PC-3 (cell line): ENCODE results near the gene IFIT3. TPM values are rescaled to one million over a fixed set of nuclear protein-coding genes. Genes with fewer than 3 reads are reported as not detected.
A peak's percentile ranks its signal among the peaks of the same experiment; 100 is the strongest.

Source experiments
- ATAC-seq: fragments of 200-7000 bp; cut with Tn5 transposase; 2 replicates; pipeline ENCODE4 v1.9.1; 2020; ENCODE audit warnings: mild to moderate bottlenecking, moderate library complexity
- BruUV-seq: library from RNA; stranded (reverse); fragments of 400-500 nt; replicated peaks from 2 replicates; lab custom pipeline; 2021; lab: Mats Ljungman, UMichigan
- CTCF ChIA-PET: fragments of 300-600 bp; sonication (Branson Sonifier 250); formaldehyde crosslinking; loops from one replicate; lab custom pipeline; 2022; ENCODE audit warnings: antibody characterized with exemption; lab: Charles Lee
- POLR2A ChIA-PET: fragments of 300-600 bp; sonication (Branson Sonifier 250); formaldehyde crosslinking; loops from one replicate; lab custom pipeline; 2022; ENCODE audit warnings: antibody characterized with exemption; ENCODE audit not compliant: unreplicated experiment; lab: Charles Lee
- DNase-seq: peaks from one replicate; pipeline ENCODE4 v3.0.0-alpha.2; 2015
- H2AFZ ChIP-seq: fragments of 300-600 bp; sonication (generic); 2 replicates; pipeline ENCODE4 v1.6.0; 2016; ENCODE audit warnings: antibody characterized with exemption, low read length
- H3F3A ChIP-seq: fragments of 300-600 bp; sonication (generic); one replicate; pipeline ENCODE4 v1.6.0; 2017; ENCODE audit warnings: antibody characterized with exemption, low read length, control low read depth, mild to moderate bottlenecking; ENCODE audit not compliant: unreplicated experiment
- H3K27ac ChIP-seq: fragments of 300-600 bp; sonication (generic); 2 replicates; pipeline ENCODE4 v1.5.1; 2016; ENCODE audit warnings: mild to moderate bottlenecking, low read length
- H3K27me3 ChIP-seq: fragments of 300-600 bp; sonication (generic); 2 replicates; pipeline ENCODE4 v1.6.1; 2016; ENCODE audit warnings: low read length, mixed read lengths
- H3K36me3 ChIP-seq: fragments of 300-600 bp; sonication (generic); 2 replicates; pipeline ENCODE4 v1.6.1; 2016; ENCODE audit warnings: low read depth, mixed run types, low read length, mixed read lengths
- H3K4me1 ChIP-seq: fragments of 300-600 bp; sonication (generic); 2 replicates; pipeline ENCODE4 v1.5.1; 2016; ENCODE audit warnings: low read length; ENCODE audit not compliant: insufficient read depth
- H3K4me2 ChIP-seq: fragments of 300-600 bp; sonication (generic); 2 replicates; pipeline ENCODE4 v1.6.0; 2016; ENCODE audit warnings: low read length
- H3K4me3 ChIP-seq: fragments of 300-600 bp; sonication (generic); 2 replicates; pipeline ENCODE4 v1.5.1; 2016; ENCODE audit warnings: mild to moderate bottlenecking, low read length, mixed read lengths
- H3K79me2 ChIP-seq: fragments of 300-600 bp; sonication (generic); 2 replicates; pipeline ENCODE4 v1.6.1; 2017; ENCODE audit warnings: low read length, mixed read lengths
- H3K9ac ChIP-seq: fragments of 300-600 bp; sonication (generic); 2 replicates; pipeline ENCODE4 v1.6.0; 2016; ENCODE audit warnings: mild to moderate bottlenecking, low read length
- H3K9me2 ChIP-seq: fragments of 300-600 bp; sonication (generic); replicated peaks from 2 replicates; pipeline ENCODE4 v1.6.1; 2016; ENCODE audit warnings: mixed run types, low read length, mixed read lengths
- H3K9me3 ChIP-seq: fragments of 300-600 bp; sonication (generic); 2 replicates; pipeline ENCODE4 v1.6.1; 2016; ENCODE audit warnings: low read length, mixed read lengths
- H4K20me1 ChIP-seq: fragments of 300-600 bp; sonication (generic); 2 replicates; pipeline ENCODE4 v1.6.1; 2016; ENCODE audit warnings: low read length, mixed read lengths
- EZH2 ChIP-seq: fragments of 300-600 bp; sonication (generic); IDR thresholded peaks from one replicate; pipeline ENCODE4 v1.6.1; 2017; ENCODE audit warnings: antibody characterized with exemption, mild to moderate bottlenecking, low read length; ENCODE audit not compliant: unreplicated experiment
- EZH2phosphoT487 ChIP-seq: fragments of 300-600 bp; sonication (generic); IDR thresholded peaks from 2 replicates; pipeline ENCODE4 v1.6.1; 2018; ENCODE audit warnings: mild to moderate bottlenecking, antibody characterized with exemption, low read length, borderline replicate concordance
- intact Hi-C: fragments of 100-400 bp; cut with micrococcal nuclease; formaldehyde crosslinking; loops from 2 replicates; pipeline ENCODE4 v1.9.0; 2023
- total RNA-seq: library from RNA; depleted of rRNA; stranded (reverse); fragments of >200 nt; gene quantifications from 2 replicates; pipeline ENCODE4 v1.2.3, GENCODE V29; 2014
- TF ChIP-seq, protein P1 (sequence below): fragments of 300-600 bp; sonication (generic); conservative IDR thresholded peaks from 2 replicates; pipeline ENCODE4 v1.5.1; 2017; ENCODE audit warnings: antibody characterized with exemption, low read depth, mild to moderate bottlenecking, low read length

The IFIT3 gene
- total RNA-seq, 1 experiment from 2014 or later, result 5.0 TPM

DNA sequence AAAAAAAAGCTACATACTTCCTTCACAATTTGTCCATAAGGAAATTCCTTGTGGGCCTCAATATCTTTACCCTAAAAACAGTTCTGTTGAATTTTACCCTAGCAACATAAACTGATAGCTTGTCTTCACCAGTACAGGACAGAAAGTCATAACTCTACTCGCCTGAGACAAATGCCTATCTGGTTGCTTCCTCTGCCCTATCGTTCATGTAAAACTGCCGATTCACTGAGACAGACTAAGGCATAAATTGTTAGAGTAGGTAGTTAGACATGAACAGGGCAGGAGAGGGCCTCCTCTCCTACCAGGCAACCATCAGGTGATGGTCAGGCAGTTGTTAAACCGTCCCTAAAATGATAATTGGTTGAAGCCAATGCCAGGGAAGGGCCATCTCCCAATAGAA, 25.0 kb downstream of the IFIT3 start:
- peaks cover 6% of the 10 kb centered on the region for H3F3A ChIP-seq
- H3K4me1 ChIP-seq, result peaks cover 40% of the 10 kb centered on the region
- H2AFZ ChIP-seq, result peak overlapping the region; percentile 78; the same call in 1 of the 2 replicates
- no TSS peak for BruUV-seq
- no peaks in the 10 kb centered on the region for H3K9me2 ChIP-seq
- no peaks in the 10 kb centered on the region for H3K79me2 ChIP-seq
- ChIA-PET POLR2A (interaction anchor here (0.6 to 1.1 kb wide), 2 partner anchors 22 to 51 kb away, joined by 13 to 15 read pairs; partner anchors contain the start of gene IFIT2), CTCF (no interaction called here)
- H3K27me3 ChIP-seq, result no peaks in the 10 kb centered on the region
- ATAC-seq, result no peak
- intact Hi-C loops, result loop anchor here (1.0 to 5.0 kb wide), 3 partner anchors 24 to 91 kb away; no protein-coding TSS in a partner anchor
- H3K4me3 ChIP-seq, result no peak overlapping the region
- TF ChIP-seq EZH2phosphoT487 (no peak), EZH2 (no peak)
- TF ChIP-seq, protein P1, sequence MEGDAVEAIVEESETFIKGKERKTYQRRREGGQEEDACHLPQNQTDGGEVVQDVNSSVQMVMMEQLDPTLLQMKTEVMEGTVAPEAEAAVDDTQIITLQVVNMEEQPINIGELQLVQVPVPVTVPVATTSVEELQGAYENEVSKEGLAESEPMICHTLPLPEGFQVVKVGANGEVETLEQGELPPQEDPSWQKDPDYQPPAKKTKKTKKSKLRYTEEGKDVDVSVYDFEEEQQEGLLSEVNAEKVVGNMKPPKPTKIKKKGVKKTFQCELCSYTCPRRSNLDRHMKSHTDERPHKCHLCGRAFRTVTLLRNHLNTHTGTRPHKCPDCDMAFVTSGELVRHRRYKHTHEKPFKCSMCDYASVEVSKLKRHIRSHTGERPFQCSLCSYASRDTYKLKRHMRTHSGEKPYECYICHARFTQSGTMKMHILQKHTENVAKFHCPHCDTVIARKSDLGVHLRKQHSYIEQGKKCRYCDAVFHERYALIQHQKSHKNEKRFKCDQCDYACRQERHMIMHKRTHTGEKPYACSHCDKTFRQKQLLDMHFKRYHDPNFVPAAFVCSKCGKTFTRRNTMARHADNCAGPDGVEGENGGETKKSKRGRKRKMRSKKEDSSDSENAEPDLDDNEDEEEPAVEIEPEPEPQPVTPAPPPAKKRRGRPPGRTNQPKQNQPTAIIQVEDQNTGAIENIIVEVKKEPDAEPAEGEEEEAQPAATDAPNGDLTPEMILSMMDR, result no peak
- H4K20me1 ChIP-seq, result no peaks in the 10 kb centered on the region
- peak overlapping the region; percentile 17; the same call in 1 of the 2 replicates for H3K9ac ChIP-seq
- no peaks in the 10 kb centered on the region for H3K36me3 ChIP-seq
- no peak for DNase-seq
- peak overlapping the region; percentile 87 for H3K27ac ChIP-seq
- no peaks in the 10 kb centered on the region for H3K9me3 ChIP-seq
- peak overlapping the region; percentile 62; the same call in 1 of the 2 replicates for H3K4me2 ChIP-seq

DNA sequence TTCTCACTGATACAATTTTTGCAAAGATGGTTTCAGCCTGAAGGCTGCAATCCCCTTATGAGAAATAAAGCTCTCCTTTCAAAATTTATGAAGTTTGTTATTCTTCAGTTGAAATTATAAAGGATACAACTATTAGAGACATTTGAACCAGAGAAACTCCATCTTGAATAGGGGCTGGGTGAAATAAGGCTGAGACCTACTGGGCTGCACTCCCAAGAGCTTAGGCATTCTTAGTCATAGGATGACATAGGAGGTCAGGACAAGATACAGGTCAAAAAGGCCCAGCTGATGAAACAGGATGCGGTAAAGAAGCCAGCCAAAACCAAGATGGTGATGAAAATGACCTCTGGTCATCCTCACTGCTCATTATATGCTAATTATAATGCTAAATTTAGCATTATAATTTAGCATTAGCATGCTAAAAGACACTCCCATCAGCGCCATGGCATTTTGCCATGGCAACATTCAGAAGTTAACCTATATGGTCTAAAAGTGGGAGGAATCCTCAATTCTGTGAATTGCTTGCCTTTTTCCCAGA, 27.7 kb downstream of the IFIT3 start:
- H3K9me2 ChIP-seq, result no peaks in the 10 kb centered on the region
- peaks cover 39% of the 10 kb centered on the region for H3K4me1 ChIP-seq
- H3K4me3 ChIP-seq, result no peak overlapping the region
- intact Hi-C loops, result no loop called here
- POLR2A ChIA-PET, result no interaction called here
- no peaks in the 10 kb centered on the region for H3K27me3 ChIP-seq
- peaks cover 6% of the 10 kb centered on the region for H3F3A ChIP-seq
- H3K36me3 ChIP-seq, result no peaks in the 10 kb centered on the region
- H3K9me3 ChIP-seq, result no peaks in the 10 kb centered on the region
- H3K9ac ChIP-seq, result no peak overlapping the region
- no peak for ATAC-seq
- H3K4me2 ChIP-seq, result no peak overlapping the region
- BruUV-seq, result no TSS peak
- CTCF ChIA-PET, result no interaction called here
- no peaks in the 10 kb centered on the region for H4K20me1 ChIP-seq
- H3K79me2 ChIP-seq, result no peaks in the 10 kb centered on the region
- H2AFZ ChIP-seq, result no peak overlapping the region
- H3K27ac ChIP-seq, result no peak overlapping the region
- peak; percentile 38 for DNase-seq
- TF ChIP-seq EZH2phosphoT487, result no peak
- TF ChIP-seq EZH2, result no peak
- TF ChIP-seq, protein P1, result no peak

DNA sequence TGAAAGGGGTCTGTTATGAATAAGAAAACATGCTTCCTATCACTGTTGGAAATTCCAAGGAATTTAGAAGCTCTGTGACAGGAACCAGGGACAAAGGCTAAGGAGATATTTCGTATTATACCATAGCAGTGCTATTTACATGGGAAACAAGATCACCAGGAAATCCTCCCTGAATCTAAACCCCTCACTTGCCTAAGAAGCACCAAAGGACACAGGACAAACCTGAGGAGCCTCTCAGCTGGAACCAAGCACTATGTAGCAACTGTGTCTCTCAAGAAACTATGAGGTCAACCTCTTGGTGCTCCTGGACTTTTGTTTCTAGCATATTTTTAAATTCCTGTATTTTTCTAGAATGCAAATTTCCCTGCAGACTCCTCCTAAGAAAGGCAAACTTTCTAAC, 29.3 kb downstream of the IFIT3 start:
- TF ChIP-seq EZH2phosphoT487 (no peak), EZH2 (no peak)
- TF ChIP-seq, protein P1, result no peak
- Histone ChIP-seq H3K27ac (no peak overlapping the region), H3F3A (peaks cover 6% of the 10 kb centered on the region), H3K9ac (no peak overlapping the region), H4K20me1 (no peaks in the 10 kb centered on the region), H2AFZ (no peak overlapping the region), H3K9me2 (no peaks in the 10 kb centered on the region), H3K4me1 (peaks cover 23% of the 10 kb centered on the region), H3K27me3 (no peaks in the 10 kb centered on the region), H3K36me3 (no peaks in the 10 kb centered on the region), H3K9me3 (no peaks in the 10 kb centered on the region), H3K4me2 (no peak overlapping the region), H3K4me3 (no peak overlapping the region), H3K79me2 (no peaks in the 10 kb centered on the region)
- ATAC-seq (no peak), DNase-seq (no peak)
- intact Hi-C loops, result no loop called here
- no TSS peak for BruUV-seq
- POLR2A ChIA-PET, result no interaction called here
- CTCF ChIA-PET, result no interaction called here
